Measurements from ENCODE around the gene GNB1L.

GNB1L gene

DNA sequence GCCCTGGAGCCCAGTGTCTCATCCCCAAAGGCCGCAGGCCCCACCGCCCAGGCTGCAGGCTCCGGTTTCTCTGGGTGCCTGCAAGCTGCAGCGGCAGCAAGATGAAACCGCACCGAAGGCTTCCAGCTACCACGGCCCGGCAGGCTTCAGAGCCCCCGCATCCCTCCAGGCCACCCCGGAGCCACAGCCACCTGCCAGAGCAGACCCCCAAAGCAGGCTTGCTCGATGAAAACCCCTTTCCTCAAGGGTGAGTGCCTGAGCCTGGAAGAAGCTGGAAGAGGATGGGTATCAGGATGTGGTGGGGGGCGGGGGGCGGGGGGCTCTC is 24.5 kb upstream of the GNB1L start:
- H3K4me3 ChIP-seq (ENCODE audit: control insufficient read depth, low read depth, low read length): no peak overlapping the region
- DNase-seq (ENCODE audit: low read depth): no peak
- TF ChIP-seq, protein P1, sequence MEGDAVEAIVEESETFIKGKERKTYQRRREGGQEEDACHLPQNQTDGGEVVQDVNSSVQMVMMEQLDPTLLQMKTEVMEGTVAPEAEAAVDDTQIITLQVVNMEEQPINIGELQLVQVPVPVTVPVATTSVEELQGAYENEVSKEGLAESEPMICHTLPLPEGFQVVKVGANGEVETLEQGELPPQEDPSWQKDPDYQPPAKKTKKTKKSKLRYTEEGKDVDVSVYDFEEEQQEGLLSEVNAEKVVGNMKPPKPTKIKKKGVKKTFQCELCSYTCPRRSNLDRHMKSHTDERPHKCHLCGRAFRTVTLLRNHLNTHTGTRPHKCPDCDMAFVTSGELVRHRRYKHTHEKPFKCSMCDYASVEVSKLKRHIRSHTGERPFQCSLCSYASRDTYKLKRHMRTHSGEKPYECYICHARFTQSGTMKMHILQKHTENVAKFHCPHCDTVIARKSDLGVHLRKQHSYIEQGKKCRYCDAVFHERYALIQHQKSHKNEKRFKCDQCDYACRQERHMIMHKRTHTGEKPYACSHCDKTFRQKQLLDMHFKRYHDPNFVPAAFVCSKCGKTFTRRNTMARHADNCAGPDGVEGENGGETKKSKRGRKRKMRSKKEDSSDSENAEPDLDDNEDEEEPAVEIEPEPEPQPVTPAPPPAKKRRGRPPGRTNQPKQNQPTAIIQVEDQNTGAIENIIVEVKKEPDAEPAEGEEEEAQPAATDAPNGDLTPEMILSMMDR (IDR thresholded peaks at IDR 0.05; ENCODE audit: control insufficient read depth, insufficient read depth, low read depth, low read length, missing control alignments): no peak

DNA sequence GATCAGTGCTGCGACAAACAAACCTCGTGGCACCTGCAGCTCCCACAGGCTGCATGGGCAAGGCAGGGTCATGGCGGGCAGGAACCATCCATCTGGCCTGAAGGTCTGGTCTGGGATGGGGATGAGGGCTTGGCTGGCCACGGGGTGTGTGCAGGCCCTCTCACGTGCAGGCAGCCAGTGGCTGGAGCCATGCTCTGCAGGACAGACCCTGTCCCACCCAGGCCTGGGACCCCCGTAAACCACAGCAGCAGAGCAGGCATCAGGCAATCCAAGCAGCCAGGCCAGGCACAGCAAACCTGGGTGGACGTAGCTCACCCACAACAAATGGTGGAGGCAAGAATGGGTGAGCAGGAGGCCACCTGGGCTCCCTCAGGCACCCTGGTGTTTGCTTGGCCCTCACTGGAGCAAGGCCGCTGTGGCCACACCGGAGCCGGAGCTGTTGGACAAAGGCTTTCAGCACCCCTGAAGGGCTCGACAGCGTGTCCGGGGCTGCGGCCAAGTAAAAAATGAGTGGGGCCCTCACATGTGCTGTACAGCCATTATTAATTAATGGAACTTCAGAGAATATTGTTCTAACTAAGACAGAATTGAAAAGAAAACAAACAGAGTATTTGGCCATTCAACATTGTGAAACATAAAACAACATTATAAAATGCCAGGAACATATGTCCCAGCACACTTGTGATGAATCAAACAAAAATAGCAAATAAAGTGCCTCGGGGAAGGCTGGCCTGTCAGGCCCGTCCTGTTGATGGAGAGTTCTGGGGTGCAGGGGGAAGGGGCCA is 24.0 kb upstream of the GNB1L start:
- TF ChIP-seq, protein P1 (IDR thresholded peaks at IDR 0.05; ENCODE audit: control insufficient read depth, insufficient read depth, low read depth, low read length, missing control alignments): no peak
- DNase-seq (ENCODE audit: low read depth): no peak
- no peak overlapping the region for H3K4me3 ChIP-seq (ENCODE audit: control insufficient read depth, low read depth, low read length)

DNA sequence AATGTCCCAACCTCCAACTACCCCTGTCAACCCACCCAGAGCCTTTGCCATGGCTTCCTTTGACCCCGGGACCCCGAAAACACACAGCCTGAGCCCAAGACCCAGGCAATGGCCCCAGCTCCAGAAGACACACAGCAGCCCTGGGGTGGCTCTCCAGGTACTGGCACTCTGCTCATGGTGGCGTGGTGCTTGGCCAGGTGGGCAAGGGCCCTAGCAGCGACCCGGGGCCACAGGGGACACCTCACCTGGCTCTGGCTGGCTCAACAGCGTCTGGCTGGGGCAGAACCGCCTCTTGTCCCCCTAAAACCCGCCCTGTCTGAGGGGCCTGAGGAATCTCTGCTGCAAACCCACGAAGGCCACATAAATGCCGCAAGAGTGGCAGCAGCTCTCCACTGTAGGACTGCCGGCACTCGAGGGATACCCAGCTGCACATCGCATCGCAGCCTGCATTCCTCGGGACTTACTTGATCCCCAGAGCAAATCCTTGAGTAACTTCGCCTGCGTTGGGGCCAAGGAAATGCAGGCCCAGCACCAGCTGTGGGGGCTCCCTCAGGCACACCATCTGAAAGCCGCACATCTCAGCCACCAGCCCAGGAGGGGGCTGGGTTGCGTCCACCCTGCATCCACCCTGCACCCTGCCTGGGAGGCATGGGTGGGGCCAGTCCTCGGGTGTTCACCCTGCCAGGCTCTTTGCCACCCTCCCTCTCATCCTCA is 23.1 kb upstream of the GNB1L start:
- no peak overlapping the region for H3K4me3 ChIP-seq (ENCODE audit: control insufficient read depth, low read depth, low read length)
- no peak for DNase-seq (ENCODE audit: low read depth)
- TF ChIP-seq, protein P1 (IDR thresholded peaks at IDR 0.05; ENCODE audit: control insufficient read depth, insufficient read depth, low read depth, low read length, missing control alignments): no peak

DNA sequence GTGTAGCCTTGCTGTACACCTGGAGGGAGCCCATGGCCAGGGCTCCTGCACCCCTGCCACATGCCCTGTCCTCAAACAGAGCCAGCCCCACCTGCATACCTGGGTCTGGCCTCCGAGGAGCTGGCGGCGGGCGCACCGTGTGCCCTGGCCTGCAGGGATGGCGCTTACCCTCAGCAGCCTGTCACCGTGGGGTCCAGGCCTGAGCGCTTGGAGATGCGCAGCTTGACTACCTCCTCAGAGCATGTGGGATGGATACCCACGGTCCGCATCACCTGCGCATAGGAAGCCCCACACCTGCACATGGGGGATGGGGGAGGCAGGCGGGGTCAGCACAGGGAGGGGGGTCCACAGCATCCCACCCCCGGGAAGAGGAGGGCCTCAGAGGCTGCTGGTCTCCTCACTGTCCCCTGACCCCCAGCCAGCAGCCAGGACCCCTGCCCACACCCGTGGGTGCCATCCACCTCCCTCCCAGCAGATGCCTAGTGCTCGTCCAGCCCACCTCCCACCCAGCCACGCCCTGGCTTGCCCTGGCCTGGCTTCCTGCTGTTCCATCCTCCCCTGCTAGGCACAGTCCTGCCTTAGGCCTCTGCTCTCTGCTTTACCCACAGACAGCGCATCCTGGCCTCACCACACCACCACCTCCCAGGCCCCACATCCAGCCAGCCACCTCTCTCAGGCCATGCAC is 22.4 kb upstream of the GNB1L start:
- no peak for DNase-seq (ENCODE audit: low read depth)
- TF ChIP-seq, protein P1 (IDR thresholded peaks at IDR 0.05; ENCODE audit: control insufficient read depth, insufficient read depth, low read depth, low read length, missing control alignments): no peak
- H3K4me3 ChIP-seq (ENCODE audit: control insufficient read depth, low read depth, low read length): no peak overlapping the region

DNA sequence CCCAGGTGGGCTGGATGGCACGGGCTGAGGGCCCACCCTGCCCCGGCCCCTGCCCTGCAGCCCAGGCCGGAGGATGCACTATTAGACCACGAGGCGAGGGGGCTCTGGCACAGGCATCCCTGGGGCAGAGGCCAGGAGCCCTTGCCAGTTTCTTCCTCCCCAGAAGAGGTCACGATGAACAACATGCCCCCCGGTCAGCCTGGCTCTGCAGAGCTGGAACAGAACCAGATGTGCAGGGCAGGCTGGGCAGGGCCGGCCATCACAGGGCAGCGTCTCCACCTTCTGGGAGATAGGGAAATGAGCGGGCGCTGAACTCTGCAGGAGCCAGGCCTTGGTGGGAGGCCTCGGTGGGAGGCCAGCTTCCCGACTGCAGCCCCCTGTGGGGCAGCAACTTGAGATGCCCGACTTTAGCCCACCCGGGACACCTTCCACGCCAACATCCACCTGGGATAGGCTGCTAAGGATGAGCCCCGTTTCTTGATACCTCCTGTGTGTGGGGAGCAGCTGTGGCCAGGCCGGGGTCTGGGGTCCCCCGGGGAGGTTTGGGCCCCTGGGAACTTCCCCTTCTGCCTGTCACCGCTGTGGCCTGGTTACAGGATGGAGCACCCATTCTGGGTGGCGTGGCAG is 21.8 kb upstream of the GNB1L start:
- H3K4me3 ChIP-seq (ENCODE audit: control insufficient read depth, low read depth, low read length): no peak overlapping the region
- DNase-seq (ENCODE audit: low read depth): no peak
- TF ChIP-seq, protein P1 (IDR thresholded peaks at IDR 0.05; ENCODE audit: control insufficient read depth, insufficient read depth, low read depth, low read length, missing control alignments): no peak

DNA sequence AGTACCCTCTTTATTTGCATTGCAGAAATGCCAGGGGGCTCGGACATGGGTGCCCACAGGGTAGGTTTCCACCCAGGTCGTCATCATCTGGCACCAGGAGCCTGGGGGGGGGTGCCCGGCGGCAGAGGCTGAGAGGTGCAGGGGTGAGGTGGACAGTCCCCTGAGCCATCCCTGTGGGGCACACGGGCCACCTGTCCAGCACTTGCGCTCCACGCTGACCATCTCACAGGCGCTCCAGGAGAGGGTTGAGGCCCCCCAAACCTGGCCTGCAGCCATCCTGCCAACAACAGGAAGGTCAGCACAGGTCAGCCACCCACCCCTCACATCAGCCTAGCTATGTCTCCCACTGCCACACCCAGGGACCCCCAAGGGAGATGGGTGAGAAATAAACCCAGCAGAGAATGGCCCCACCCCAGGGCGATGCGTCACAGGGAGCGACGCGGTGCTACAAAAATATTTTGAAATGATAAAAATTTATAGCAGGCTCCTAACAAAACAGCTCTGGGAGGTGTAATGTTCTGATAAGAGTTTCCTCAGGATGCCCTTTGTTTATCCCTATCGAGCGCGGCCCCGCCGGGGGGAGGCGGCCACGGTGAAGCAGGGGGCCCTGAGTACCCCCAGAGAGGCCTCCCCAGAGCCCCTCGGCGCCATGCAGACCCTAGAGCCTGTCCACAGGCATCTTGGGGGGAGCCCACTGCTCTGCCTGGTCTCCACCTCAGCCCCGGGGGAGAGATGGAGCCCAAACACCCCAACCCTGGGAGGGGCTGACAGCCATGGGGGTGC is 21.0 kb upstream of the GNB1L start:
- DNase-seq (ENCODE audit: low read depth): no peak
- H3K4me3 ChIP-seq (ENCODE audit: control insufficient read depth, low read depth, low read length): no peak overlapping the region
- TF ChIP-seq, protein P1 (IDR thresholded peaks at IDR 0.05; ENCODE audit: control insufficient read depth, insufficient read depth, low read depth, low read length, missing control alignments): no peak
